ENCODE results near the gene SELPLG. TPM values are rescaled to one million over a fixed set of nuclear protein-coding genes. Genes with fewer than 3 reads are reported as not detected.
"Not testable (repeated sequence)": the region's sequence is repeated elsewhere in the genome, so short reads cannot be mapped to it uniquely, and the experiment has no call there.

The SELPLG gene
- total RNA-seq, 2 donors from 2014 or later = 5.1 to 14.4 TPM

GRCh38 chr12:108658115-108658514 is 24.4 kb upstream of the SELPLG start:
- DNase-seq (ENCODE audit: low spot score); intact Hi-C loops (cut with DNase I): not testable (repeated sequence)

GRCh38 chr12:108657130-108657745 is 23.5 kb upstream of the SELPLG start:
- intact Hi-C loops (cut with DNase I) = no loop called here

GRCh38 chr12:108656247-108656646 is 22.6 kb upstream of the SELPLG start:
- intact Hi-C loops (cut with DNase I) = not testable (repeated sequence)

More at GRCh38 chr12:108657130-108657745, 23.5 kb upstream of the SELPLG start:
- no peak for DNase-seq (ENCODE audit: low spot score)

GRCh38 chr12:108655812-108656175 is 22.1 kb upstream of the SELPLG start:
- intact Hi-C loops (cut with DNase I); DNase-seq (ENCODE audit: low spot score): not testable (repeated sequence)

More at GRCh38 chr12:108656247-108656646, 22.6 kb upstream of the SELPLG start:
- DNase-seq (ENCODE audit: low spot score) = not testable (repeated sequence)

- intact Hi-C loops (cut with DNase I); DNase-seq (ENCODE audit: low spot score): not testable (repeated sequence)
Measured at GRCh38 chr12:108654622-108655021, 20.9 kb upstream of the SELPLG start.

- no peak for DNase-seq (ENCODE audit: low spot score)
- intact Hi-C loops (cut with DNase I) = no loop called here
Measured at GRCh38 chr12:108653922-108654321, 20.2 kb upstream of the SELPLG start.

- intact Hi-C loops (cut with DNase I) = no loop called here
- no peak for DNase-seq (ENCODE audit: low spot score)
Measured at GRCh38 chr12:108653082-108653516, 19.4 kb upstream of the SELPLG start.

- DNase-seq (ENCODE audit: low spot score) = no peak
- intact Hi-C loops (cut with DNase I) = no loop called here
Measured at GRCh38 chr12:108650083-108650482, 16.4 kb upstream of the SELPLG start.

GRCh38 chr12:108649669-108650068 is 16.0 kb upstream of the SELPLG start:
- no peak for DNase-seq (ENCODE audit: low spot score)
- intact Hi-C loops (cut with DNase I) = no loop called here

- intact Hi-C loops (cut with DNase I) = no loop called here
- no peak for DNase-seq (ENCODE audit: low spot score)
Measured at GRCh38 chr12:108649126-108649525, 15.4 kb upstream of the SELPLG start.

GRCh38 chr12:108648371-108648770 is 14.7 kb upstream of the SELPLG start:
- intact Hi-C loops (cut with DNase I) = no loop called here
- no peak for DNase-seq (ENCODE audit: low spot score)

GRCh38 chr12:108647585-108648287 is 14.0 kb upstream of the SELPLG start:
- intact Hi-C loops (cut with DNase I) = no loop called here
- no peak for DNase-seq (ENCODE audit: low spot score)

GRCh38 chr12:108646600-108647579 is 13.2 kb upstream of the SELPLG start:
- intact Hi-C loops (cut with DNase I) = no loop called here
- no peak for DNase-seq (ENCODE audit: low spot score)

- no peak for DNase-seq (ENCODE audit: low spot score)
- intact Hi-C loops (cut with DNase I) = no loop called here
Measured at GRCh38 chr12:108645686-108646599, 12.2 kb upstream of the SELPLG start.

- intact Hi-C loops (cut with DNase I) = no loop called here
- DNase-seq (ENCODE audit: low spot score) = no peak
Measured at GRCh38 chr12:108644811-108645120, 11.1 kb upstream of the SELPLG start.

GRCh38 chr12:108643941-108644810 is 10.5 kb upstream of the SELPLG start:
- intact Hi-C loops (cut with DNase I) = no loop called here
- no peak for DNase-seq (ENCODE audit: low spot score)

GRCh38 chr12:108642899-108643654 is 9.4 kb upstream of the SELPLG start:
- intact Hi-C loops (cut with DNase I) = no loop called here
- no peak for DNase-seq (ENCODE audit: low spot score)

Measured in posterior vena cava (tissue), 2 donors.